Cerebellar cortex (tissue), 1 donor: ENCODE data around the gene MAMDC4.

Source experiments
- DNase-seq: peaks from one replicate; pipeline ENCODE4 v3.0.0-alpha.2; 2015; ENCODE audit warnings: low spot score

MAMDC4 gene

DNA sequence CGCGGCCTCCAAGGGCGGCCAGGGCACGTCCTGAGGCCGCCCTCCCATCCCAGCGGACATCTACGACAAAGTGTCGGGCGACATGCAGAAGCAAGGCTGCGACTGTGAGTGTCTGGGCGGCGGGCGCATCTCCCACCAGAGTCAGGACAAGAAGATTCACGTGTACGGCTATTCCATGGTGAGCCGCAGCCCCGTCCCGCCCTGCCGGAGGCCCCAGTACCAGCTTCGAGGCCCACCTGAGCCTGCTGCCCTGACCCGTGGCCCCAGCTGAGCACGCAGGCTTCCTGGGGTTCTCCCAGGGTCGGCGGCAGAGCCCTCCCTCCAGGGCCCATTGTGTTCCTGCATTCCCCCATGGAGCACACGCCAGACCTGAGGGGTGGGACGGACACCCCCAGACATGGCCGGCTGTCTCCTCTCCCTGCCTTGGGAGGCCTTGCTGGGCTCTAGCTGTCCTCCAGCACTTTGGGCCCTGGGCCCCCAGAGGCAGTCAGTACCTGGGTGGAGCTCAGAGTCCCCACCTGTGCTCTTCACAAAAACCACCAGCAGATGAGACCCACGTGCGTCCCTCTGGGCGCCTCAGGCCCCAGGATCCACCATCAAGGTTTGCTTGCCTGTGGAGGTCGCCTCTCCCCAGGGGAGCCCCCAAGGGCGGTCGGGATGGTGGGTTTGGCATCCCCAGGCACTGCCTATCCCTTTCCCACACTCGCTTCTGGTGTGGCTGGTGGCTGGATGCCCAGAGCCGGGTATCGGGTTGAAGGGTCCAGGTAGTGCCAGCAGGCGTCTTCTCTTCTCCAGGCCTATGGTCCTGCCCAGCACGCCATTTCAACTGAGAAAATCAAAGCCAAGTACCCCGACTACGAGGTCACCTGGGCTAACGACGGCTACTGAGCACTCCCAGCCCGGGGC is 1.9 kb upstream of the MAMDC4 start:
- no peak for DNase-seq

DNA sequence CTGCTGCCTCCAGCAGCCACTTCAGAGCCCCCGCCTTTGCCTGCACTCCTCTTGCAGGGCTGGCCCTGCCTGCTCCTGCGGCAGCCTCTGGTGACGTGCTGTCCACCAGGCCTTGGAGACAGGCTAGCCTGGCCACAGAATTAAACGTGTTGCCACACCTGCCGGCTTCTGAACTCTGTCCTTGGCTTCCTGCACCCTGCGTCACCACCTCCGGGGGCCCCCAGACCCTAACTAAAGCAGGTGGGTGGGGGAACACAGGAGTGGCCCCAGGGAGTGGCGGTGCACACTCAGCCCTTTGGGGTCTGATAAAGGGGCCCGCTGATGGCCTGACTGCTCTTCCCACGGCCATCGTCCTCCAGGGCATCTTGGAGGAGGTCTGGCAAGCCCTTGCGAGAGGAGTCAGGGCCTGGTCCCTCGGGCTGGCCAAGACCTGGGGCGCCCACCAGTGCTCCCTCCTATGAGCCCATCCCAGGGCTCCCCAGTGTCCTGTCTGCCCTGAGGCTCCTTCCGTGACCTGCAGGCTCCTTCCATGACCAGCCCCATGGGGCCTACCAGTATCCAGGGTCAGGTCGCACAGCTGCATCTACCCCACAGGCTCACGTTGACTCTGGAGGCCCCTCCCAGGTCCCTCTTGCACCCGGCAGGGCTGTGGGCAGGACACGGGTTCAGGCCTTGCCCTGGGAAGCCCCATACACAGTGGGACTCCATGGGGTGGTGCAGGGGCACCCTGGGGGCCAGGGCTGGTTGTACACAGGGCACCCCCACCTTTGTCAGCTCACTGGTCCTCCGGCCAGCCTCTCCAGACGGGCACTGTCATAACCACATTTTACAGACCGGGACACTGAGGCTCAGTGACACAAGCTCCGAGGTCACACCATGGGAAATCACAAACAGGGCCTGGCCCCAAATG is 1.0 kb upstream of the MAMDC4 start:
- DNase-seq = no peak

DNA sequence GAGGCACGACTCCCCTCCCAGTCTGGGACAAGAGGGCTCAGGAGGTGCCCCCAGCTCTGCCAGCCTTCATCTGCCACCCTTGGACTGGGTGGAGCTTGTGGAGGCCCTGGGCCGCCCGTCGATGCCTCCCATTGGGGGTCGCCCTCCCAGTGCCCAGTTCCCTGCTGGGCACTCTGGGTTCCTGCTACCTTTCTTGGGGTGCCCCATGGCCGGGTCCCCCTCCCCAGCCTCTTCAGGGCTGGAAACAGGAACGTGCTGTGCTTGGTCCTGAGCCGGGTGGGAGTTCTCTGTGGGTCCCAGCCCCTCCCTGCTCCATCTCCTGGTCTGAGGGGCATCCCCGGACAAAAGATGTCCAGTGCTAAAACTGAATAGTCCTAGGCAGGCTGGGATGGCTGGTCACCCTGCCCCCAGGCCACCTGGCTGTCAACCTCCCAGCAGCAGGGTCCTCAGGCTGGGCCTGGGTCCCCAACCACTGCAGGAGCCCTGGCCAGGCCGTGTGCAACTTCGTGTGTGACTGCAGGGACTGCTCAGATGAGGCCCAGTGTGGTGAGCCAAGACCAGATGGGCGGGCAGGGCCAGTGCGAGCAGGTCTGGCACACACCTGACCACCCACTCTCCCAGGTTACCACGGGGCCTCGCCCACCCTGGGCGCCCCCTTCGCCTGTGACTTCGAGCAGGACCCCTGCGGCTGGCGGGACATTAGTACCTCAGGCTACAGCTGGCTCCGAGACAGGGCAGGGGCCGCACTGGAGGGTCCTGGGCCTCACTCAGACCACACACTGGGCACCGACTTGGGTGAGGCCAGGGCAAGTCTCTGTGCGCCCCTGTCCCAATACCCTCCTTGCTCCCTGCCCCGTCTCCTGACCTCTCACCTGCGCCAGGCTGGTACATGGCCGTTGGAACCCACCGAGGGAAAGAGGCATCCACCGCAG is 784 bp downstream of the MAMDC4 start:
- DNase-seq = no peak

DNA sequence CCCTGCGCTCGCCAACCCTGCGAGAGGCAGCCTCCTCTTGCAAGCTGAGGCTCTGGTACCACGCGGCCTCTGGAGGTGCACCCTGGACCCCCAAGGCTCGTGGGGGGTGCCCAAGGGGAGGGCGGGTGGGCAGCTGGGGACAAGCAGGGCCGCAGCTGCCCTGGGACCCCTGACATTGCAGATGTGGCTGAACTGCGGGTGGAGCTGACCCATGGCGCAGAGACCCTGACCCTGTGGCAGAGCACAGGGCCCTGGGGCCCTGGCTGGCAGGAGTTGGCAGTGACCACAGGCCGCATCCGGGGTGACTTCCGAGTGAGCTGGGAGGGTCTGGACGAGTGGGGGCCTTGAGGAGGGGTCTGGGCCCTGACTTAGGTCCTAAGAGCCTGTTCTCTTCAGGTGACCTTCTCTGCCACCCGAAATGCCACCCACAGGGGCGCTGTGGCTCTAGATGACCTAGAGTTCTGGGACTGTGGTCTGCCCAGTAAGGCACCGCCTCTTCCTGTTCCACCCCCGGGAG is 1.5 kb downstream of the MAMDC4 start:
- no peak for DNase-seq

DNA sequence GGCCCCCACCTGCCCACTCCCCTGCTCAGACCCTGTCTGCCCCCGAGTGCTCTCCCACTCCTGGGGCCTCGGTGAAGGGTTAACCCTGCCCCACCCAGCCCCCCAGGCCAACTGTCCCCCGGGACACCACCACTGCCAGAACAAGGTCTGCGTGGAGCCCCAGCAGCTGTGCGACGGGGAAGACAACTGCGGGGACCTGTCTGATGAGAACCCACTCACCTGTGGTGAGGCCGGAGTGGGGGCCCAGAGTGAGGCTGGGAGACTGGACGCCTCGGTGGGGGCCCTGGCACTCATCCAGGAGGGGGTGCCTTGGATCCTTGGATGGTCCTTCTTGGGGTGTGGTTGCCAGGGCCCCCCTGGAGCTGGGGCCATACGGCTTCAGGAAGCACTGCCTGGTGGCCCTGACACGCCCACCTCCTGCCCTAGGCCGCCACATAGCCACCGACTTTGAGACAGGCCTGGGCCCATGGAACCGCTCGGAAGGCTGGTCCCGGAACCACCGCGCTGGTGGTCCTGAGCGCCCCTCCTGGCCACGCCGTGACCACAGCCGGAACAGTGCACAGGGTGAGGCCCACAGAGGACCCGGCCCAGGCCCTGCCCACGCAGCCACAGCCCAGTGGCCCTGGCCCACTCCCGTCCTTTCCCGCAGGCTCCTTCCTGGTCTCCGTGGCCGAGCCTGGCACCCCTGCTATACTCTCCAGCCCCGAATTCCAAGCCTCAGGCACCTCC is 2.1 kb downstream of the MAMDC4 start:
- no peak for DNase-seq

DNA sequence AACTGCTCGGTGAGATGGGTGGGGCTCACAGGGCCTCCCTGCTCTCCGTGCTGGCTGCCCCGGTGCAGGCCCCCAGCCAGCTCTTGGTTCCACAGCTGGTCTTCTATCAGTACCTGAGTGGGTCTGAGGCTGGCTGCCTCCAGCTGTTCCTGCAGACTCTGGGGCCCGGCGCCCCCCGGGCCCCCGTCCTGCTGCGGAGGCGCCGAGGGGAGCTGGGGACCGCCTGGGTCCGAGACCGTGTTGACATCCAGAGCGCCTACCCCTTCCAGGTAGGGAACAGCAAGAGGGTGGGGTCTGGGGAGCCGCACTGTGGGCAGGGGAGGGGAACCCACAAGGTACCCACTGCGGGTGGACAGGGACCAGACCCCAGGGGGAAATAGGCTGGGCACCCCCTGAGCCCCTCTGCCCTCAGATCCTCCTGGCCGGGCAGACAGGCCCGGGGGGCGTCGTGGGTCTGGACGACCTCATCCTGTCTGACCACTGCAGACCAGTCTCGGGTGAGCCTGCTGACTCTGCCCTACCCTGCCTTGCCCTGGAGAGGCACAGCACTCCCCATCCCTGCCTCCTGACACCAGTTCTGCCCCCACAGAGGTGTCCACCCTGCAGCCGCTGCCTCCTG is 2.8 kb downstream of the MAMDC4 start:
- no peak for DNase-seq

DNA sequence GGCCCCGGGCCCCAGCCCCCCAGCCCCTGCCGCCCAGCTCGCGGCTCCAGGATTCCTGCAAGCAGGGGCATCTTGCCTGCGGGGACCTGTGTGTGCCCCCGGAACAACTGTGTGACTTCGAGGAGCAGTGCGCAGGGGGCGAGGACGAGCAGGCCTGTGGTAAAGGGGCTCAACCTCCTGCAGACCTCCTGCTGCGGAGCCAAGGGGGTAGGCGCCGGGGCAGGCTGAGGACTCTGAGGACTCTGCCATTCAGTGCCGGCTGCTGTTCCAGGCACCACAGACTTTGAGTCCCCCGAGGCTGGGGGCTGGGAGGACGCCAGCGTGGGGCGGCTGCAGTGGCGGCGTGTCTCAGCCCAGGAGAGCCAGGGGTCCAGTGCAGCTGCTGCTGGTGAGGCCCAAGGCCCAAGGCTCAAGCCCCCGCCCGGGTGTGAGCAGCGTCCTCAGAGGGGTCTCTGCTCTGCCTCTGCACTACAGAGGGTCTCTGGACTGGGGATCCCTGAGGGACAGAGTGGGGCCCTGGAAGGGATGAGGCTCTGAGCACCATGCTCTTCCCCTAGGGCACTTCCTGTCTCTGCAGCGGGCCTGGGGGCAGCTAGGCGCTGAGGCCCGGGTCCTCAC is 3.4 kb downstream of the MAMDC4 start:
- no peak for DNase-seq

DNA sequence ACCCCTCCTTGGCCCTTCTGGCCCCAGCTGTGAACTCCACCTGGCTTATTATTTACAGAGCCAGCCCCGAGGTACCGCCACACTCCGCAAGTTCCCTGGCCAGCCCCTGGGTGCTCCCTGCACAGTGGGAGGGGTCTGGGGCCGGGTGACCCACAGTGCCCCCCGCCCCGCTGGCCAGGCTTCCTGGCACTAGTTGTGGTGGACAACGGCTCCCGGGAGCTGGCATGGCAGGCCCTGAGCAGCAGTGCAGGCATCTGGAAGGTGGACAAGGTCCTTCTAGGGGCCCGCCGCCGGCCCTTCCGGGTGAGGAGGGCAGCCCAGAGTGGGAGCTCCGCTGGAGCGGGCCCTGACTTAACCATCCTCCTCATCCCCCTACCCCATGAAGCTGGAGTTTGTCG is 3.9 kb downstream of the MAMDC4 start:
- DNase-seq = no peak

DNA sequence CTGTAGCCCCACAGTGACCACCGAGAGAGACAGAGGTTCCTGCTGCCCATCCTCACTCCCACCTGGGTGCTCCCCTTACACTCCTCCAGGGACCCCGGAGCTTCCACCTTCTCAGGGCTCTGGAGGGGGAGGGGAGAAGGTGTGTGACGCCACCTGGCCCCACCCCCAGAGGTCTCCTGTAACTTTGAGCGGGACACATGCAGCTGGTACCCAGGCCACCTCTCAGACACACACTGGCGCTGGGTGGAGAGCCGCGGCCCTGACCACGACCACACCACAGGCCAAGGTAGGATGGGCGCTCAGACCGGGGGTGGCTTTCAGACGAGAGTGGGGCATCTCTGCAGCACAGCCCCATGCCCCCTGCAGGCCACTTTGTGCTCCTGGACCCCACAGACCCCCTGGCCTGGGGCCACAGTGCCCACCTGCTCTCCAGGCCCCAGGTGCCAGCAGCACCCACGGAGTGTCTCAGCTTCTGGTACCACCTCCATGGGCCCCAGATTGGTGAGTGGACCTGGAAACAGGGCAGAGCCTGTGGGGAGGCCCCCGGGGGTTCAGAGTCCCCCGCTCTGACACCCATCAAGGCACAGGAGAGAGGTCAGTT is 4.5 kb downstream of the MAMDC4 start:
- DNase-seq = no peak

DNA sequence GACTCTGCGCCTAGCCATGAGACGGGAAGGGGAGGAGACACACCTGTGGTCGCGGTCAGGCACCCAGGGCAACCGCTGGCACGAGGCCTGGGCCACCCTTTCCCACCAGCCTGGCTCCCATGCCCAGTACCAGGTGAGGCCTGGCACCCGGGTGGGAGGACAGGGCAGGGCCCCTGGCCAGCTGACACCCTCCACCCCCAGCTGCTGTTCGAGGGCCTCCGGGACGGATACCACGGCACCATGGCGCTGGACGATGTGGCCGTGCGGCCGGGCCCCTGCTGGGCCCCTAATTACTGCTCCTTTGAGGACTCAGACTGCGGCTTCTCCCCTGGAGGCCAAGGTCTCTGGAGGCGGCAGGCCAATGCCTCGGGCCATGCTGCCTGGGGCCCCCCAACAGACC is 5.0 kb downstream of the MAMDC4 start:
- DNase-seq = no peak

DNA sequence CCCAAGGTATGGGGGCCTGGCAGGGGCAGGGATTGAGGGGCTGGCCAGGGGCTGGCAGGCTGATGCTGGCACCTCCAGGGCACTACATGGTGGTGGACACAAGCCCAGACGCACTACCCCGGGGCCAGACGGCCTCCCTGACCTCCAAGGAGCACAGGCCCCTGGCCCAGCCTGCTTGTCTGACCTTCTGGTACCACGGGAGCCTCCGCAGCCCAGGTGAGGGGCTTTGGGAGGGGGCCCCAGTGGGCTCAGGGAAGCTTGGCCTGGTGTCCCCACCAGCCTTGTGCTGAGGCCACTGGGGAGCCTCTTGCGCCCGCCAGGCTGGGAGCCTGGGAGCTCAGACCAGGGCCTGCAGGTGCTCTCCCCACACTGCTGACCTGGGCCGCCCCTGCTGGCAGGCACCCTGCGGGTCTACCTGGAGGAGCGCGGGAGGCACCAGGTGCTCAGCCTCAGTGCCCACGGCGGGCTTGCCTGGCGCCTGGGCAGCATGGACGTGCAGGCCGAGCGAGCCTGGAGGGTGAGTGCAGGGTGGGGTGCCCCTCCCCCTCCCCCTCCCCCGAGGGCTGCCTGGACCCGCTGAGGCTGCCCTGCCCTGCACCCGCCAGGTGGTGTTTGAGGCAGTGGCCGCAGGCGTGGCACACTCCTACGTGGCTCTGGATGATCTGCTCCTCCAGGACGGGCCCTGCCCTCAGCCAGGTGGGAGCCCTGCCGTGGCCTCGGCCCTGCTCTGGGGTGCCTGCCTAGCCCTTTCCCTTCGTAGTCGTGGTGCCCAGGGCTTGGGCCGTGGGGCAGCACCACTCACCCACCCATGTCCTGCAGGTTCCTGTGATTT is 5.7 kb downstream of the MAMDC4 start:
- no peak for DNase-seq

DNA sequence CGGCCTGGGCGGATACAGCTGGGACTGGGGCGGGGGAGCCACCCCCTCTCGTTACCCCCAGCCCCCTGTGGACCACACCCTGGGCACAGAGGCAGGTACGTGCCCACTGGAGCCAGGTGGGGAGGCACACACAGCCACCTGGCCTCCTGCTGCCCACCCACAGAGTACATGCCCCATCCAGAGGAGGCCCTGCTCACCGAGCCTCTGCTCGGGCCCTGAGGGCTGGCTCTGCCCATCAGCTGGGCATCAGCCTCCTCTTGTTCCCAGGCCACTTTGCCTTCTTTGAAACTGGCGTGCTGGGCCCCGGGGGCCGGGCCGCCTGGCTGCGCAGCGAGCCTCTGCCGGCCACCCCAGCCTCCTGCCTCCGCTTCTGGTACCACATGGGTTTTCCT is 6.3 kb downstream of the MAMDC4 start:
- DNase-seq = no peak

DNA sequence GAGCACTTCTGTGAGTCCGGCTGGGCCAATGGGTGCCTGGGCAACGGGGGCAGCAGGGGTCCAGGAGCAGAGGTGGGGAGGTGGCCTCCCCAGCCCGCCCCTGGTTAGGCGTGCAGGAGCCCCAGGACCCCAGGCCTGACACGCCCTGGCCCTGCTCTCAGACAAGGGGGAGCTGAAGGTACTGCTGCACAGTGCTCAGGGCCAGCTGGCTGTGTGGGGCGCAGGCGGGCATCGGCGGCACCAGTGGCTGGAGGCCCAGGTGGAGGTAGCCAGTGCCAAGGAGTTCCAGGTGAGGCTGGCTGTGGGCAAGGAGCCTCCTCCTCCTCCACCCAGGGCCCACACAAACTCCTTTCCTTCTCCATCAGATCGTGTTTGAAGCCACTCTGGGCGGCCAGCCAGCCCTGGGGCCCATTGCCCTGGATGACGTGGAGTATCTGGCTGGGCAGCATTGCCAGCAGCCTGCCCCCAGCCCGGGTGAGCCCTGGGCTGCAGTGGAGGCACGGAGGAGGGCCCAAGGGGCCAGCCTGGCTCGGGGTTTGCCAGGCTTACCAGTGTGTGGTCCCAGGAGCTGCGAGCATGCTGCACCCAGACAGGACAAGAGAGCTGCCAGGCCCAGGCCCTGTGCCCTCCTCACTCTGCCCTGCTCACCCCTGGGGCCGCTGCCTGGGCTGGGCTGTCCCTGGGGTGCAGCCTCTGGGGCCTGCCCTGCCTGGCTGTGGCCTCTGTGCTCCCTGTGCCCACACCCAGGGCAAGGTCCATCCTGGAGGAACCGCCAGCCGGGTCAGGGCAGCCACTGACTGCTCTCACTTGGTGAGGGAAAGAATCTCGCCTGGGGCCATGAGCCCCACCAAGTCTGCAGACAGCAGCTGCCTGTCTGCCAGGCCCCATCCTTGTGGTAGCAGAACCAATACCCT is 7.0 kb downstream of the MAMDC4 start:
- DNase-seq = peak; percentile 72

DNA sequence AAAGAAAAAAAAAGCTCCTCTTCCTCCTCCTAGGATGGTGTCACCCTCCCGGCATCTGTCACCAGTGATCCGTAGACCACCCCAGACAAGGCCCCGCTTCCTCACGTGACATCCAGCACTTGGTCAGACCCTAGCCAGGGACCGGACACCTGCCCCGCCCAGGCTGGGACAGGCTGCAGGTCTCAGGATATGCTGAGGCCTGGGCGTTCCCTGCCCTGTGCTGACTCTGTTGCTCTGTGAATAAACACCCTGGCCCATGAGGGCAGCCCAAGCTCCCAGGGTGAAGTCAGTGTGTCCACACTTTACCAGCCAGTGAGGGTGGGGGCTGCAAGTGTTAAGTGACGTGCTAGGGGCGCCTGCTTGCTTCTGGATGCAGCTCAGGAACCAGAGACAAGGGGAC is 8.4 kb downstream of the MAMDC4 start:
- DNase-seq = no peak

DNA sequence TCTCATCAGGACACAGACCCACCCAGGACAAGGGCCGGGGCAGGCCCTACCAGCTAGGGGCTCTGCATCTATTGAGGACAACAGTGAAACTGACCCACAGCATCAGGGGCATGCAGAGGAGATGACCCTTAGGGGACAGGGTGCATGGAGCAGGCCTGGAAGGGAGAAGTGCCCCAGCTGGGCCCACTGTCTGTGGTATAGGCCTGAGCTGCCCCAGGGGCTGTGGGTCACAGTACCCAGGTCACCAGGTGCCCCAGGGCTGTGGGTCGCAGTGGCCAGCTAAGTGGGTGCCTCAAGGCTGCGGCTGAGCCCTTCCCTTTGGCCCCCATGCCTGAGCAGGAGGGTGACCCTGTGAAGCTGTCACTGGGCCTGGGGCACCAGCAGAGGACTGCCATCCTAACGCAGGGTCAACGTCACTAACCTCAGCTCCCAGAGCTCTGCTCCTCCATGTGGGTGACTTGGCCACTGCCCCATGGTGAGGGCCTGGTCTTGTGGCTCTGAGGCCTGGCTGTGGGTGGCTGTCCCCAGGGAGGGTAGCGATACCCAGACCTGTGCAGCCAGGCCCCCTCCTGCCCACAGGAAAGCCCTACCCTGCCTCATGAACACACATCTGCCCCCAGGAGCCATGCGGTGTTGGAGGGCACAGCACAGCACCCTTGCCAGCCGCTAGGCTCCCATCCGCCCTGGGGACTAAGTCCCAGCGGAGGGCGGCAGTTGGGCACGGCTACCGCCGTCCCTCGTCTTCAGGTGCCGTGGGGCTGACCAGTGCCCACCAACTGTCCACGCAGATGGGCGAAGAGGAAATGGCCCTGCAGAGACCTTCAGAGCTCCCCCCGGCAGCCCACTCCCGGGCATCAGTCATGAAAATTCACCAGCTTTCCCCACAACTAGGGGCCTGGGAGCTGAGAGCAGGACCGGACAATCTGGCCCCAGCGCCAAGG is 9.1 kb downstream of the MAMDC4 start:
- no peak for DNase-seq

DNA sequence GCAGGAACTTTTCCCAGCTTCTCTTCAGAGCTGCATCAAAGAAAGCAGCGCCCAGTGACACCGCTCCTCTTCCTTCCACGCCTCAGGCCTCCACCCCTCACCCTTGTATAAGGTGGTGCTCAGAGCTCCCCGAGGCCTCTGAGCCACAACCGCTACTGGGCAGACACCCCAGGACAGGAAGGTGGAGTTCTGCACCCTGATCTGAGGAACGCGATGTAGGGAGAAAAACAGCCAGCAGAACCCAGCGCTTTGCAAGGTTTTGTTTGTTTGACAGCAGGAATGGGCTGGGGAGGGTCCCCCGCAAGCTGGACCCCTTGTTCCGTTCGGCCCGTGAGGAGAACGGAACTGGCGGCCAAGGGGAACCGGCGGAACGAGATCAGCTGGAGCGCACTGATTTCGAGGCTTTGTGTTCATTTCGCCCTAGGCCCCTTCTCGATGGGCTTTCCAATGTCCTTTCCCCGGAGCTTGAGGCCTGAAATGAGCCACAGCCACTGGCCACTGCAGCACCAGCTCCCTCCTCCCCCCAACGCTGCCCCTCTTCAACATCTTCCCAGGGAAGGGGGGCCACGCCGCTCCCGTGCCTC is 9.8 kb downstream of the MAMDC4 start:
- no peak for DNase-seq
